Endometrium (tissue), 2 donors: ENCODE data around the gene RNF10.
"Not testable (repeated sequence)": the region's sequence is repeated elsewhere in the genome, so short reads cannot be mapped to it uniquely, and the experiment has no call there.

Experiments
- FAIRE-seq: peaks from 2 replicates; lab custom pipeline; 2012; peaks lifted over from hg19 to GRCh38; lab: Jason Lieb, UNC
- donor health status: control.
- donor health status: control.

Gene RNF10

DNA sequence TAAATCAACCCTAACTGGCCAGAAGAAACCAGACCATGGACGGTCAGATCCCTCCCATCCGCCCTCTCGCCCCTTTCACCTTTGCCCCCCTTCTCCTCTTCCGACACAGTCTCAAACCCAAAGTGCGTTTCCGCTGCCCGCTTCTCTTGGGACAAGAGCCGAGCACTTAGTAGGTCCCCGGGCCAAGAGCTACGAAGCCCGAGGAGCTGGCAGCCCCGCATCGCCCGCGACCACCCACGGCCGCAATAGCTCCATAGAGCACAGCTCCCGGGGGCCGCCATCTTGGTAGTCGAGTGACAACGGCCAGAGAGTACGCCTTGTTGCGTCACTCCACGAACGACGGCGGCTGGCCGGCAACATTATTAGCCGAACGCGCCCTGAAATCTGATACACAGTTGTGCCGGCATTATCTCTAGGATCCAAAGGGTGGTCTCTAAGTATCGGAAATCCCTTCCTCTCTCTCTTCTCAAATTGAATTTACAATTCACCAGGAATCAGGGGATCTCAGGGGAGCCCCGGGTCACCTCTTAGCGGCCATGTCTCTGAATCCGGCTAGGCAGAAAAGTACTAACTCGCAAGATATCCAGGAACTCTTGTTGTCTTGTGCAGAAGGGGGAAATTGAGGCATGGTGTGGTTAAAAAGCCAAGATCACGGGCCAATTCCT is 5.2 kb upstream of the RNF10 start, which contains the start of gene COQ5:
TSS of gene COQ5 (minus strand) at position 298 of the 665 bp plus-strand sequence. CDS start at position 281, 17 bp downstream.
- FAIRE-seq = no peak

DNA sequence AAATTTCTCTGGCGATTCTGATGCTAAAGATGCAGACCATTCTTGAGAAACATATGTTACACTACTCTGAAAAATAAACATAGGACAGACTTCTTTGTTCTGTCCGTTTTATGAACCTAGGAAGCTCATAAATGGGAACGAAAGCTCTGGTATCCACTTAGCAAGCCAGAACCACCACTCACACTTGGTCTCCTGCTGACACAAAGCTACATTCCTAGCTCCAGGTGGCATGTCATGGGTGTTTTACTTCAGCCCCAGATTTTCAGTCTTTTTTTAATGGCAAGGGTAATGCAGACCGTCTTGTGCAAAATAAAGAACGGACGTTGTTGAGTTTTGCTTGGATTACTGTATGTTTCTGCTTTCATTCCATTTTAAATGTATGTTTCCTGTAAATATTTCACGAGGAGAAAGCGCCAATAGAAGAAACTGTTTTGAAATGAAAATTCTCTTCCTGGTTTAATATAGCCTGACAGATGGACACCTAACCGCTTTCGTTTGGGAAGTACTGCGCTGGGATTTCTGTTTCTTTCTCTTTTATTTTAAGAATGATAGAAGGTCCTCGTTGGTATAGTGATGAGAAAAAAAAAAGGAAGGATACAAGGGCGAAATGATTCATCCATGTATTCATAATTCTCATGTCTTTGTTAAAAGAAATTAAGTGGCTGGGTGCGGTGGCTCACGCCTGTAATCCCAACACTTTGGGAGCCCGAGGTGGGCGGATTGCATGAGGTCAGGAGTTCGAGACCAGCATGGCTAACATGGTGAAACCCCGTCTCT is 4.3 kb upstream of the RNF10 start:
- no peak for FAIRE-seq

DNA sequence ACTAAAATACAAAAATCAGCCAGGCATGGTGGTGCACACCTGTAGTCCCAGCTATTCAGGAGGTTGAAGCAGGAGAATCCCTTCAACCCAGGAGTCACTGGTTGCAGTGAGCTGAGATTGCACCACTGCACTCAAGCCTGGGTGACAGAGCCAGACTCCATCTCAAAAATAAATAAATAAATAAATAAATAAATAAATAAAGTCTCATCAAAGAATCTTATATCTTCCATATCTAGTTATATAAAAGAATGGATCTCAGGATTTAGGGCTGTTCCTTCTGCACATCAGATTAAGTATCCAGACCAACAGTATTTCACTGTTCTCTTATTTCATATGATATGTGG is 3.8 kb upstream of the RNF10 start:
- not testable (repeated sequence) for FAIRE-seq

DNA sequence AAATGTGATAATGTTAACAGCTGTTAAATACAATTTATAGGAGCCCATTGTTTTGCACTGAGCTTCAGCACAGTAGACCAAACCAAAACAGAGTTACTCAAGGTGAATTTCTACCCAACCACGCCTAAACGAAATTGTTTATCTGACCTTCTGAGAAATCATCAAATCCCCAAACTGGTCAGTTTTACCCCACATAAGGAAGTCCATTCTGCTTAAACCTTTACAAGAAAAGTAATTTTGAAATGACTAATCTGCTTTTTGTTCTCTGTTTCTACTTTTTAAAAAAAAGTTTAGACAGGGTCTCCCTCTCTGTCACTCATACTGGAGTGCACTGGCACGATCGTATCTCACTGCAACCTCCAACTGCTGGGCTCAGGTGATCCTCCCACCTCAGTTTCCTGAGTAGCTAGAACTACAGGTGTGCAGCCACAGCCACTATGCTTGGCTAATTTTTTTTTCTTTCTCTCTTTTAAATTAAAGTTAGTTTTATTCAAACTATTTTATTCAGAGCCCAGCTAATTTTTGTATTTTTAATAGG is 1.4 kb upstream of the RNF10 start:
- FAIRE-seq = no peak

DNA sequence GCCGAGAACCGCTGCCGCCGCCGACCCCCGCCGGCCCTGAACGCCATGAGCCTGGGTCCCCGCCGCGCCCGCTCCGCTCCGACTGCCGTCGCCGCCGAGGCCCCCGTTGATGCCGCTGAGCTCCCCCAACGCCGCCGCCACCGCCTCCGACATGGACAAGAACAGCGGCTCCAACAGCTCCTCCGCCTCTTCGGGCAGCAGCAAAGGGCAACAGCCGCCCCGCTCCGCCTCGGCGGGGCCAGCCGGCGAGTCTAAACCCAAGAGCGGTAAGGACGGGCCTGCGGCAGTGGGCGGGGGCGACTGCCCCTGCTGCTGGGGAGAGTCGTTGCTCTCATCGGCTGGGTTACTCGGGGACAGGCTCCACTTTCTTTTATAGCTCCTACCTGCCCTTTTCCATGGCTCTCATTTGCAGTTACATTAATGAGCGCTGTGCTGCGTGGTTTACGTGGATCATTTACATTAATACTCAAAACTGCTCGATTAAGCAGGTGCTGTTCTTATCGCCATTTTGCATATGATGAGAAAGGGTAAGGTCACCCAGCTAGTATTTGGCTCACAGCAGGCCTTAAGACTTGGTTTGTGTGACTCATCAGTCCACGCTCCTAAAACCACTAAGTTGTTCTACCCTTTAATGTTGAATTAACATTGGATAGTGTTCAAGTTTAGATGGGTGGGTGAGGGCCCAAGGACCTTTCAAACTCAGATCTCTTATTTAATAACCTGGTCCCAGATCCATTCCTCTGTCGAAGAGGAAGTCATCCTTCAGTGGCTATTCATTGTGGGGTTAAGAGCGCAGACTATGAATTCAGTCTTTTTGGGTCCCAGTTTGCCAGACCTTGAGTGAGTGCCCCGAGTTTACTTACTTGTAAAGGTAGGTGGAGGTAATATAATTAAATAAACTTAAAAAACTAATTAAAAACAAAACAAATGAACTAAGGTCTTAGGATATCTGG is 823 bp downstream of the RNF10 start:
- FAIRE-seq = no peak

DNA sequence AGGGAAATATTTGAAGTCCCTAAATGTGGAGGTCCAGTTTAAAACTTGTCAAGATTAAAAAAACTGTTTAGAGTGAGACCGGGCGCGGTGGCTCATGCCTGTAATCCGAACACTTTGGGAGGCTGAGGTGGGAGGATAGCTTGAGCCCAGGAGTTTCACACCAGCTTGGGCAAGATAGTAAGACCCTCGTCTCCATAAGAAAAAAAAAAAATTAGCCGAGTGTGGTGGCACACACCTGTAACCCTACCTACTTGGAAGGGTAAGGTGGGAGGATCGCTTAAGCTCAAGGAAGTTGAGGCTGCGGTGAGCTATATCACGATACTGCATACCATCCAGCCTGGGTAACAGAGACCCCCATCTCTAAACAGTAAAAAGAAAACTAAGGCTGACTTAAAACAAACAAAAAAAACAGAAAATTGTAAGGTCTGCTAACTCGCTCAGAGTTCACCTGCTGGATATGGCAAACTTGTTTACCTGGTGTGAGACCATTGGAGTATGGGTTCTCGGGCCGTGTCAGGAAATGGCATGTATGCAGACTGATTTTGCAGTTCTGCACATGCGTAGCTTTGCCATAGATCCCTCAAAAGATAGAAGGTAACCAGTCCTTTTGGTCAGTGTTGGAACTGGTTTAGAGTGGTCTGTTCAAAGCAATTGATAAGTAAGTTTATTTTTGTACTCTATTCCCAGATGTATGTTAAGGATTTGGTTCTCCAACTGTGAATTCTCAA is 2.1 kb downstream of the RNF10 start:
- no peak for FAIRE-seq

DNA sequence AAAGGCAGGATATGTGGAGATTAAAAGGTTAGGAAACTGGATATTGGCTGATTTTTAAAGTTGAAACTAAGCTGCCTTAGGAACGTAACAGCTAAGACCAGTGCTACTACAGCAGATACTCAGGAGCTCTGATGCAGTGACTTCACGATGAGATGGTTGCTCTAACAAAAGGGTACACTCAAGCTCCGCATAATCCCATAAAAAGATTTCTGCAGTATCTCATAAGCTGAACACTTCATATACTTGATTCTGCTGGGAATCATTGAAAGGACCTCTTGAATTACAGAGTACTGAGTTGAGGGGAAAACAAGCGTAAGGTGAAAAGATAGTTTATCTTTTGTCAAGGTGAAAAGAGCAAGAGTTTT is 3.7 kb downstream of the RNF10 start:
- no peak for FAIRE-seq

DNA sequence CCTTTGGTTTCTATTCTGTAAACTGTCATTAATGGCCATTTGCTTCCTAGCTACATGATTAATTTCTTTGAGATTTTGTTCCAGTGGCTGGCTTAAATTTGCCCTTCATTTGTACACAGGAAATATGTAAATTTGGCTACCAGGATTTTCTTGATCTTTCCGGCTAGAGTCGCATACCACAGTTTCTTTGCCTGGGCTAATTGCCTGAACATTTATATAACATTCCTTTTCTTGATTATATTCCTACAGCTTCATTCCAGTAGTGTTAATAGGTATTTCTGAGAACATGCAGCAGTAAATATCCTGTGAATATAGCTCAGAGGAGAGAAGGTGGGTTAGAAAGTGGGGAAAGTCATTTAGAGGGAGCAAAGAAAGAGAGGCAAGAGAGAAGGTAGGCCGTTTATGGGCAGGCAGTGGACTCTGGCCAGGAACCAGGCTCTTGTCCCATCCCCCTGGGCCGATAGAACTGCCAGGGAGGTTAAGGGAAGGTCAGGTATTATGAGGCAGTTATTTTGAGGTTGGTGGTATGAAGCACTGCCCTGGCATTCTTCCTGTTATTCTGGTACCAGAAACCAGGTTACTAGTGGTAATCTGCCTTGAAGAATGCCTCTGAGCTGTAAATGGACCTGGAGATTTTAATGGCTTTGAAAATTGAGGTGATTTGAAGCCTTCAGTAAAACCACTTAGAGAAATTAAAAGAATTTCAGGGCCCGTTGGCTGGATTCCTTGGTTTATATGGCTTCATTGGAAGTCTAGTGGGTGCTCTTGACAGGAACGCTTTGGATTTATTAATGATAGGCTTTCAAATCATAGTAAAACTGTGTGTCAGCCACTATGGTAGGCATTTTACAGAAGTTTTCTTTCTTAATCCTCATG is 4.4 kb downstream of the RNF10 start:
- FAIRE-seq = no peak

DNA sequence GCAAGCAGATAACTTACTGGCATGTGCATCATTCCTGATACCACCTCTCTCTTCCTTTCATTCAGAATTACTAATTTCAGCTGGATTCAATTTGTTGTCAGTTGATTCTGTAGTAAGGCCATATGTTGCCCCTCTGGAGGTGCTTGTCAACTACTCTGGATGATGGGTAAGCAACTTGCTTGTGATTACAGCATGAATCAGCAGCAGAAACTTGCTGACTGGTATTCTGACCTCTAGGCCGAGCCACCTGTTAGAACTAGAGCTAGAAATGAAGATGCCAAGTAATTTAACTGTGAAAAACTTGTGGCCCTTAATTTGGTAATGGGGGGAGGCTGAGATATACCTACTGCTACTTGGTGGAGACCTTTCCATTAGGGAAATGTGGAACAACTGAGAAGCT is 5.1 kb downstream of the RNF10 start:
- FAIRE-seq = no peak

DNA sequence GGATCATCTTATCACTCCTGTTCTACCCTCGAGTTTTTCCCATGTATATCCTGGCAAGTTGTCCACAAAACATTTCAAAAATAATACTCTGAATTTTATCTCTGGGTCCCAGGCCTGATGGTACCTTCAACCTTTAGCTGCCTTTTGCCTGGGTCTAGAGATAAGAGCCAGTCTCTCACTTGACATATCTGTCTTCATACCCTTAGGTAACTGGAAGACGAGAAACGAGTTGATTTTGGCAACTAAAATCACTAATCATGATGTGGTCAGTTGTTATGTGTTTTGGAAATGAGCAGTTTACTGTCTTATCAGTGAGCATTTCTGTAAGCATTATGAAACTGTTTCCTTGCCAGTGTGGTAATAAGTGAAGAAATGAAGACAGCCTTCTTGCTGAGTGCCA is 6.3 kb downstream of the RNF10 start:
- FAIRE-seq = no peak

DNA sequence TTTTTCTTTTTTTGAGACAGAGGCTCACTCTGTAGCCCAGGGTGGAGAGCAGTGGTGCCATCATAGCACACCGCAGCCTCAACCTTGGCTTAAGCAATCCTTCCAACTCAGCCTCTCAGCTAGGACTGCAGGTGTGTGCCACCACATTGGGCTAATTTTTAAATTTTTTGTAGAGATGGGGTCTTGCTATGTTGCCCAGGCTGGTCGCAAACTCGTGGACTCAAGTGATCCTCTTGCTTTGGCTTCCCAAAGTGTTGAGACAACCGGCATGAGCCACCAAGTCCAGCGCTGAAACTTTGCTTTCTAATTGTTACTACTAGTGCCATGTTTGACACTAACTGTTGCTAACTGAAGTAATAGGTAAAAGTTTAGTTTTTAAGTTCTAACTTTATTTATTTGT is 8.0 kb downstream of the RNF10 start:
- no peak for FAIRE-seq

DNA sequence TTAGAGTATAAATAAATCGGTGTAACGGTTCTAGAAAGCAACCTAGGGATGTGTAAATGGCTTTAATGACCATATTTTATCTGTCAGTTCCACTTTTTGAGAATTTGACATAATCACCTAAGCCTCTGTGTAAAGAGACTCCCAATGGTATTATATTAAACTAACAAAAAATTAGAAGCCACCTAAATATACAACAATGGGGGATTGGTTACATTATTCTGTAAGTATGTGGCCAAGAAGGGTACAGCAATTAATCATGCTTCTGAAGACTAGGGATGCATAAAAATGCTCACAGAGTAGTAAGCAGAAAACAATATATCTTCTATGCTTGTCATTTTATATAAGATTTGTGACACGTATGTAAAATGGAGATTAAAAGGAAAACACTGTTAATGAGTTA is 10.5 kb downstream of the RNF10 start:
- FAIRE-seq = no peak

DNA sequence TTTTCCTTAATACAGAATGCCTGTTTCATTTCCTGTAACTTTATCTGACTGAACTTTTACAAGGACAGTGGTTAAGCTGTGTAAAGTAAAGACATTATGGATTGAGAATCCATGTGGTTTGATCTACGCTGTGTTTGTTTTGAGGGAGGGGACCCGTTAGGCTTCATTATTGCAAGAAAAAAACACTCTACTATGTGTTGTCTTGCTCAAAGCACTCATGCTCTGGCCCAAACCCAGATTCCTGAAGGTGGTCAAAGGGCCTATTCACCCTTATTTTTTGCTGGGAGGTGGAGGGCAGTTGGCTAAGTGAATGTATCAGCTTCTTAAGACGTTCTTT is 11.9 kb downstream of the RNF10 start:
- no peak for FAIRE-seq

DNA sequence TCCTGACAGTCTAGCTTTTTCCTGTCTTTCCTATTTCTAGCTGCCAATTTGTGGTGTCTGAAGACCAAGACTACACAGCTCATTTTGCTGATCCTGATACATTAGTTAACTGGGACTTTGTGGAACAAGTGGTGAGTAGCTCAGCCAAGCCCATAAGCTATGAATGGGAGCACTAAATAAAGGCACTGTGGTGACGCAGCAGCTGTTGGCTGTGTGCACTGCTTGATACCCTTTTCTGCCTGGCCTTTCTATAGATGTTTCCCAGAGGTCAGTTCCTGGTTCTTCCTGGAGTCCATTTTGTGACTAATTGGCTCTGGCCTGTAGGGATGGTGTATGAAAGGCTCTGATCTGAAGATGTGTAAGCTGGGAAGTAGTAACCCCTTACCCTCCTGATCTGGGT is 20.5 kb downstream of the RNF10 start:
- no peak for FAIRE-seq

DNA sequence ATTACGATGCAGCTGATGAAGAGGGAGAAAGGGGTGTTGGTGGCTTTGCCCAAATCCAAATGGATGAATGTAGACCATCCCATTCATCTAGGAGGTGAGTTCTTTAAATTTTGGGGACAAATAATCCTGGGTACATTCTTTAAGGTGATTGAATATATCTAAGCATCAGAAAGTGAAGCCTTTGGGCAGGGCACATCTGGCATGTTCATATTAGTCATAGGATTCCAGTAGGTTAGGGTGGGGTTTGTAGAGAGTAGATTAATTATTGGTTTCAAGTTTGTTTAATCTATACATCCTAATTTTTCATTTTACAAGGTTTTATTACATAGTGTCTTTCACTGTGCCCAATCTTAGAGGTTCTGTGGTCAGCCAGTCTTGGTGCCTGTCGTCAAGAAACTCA is 23.4 kb downstream of the RNF10 start:
- no peak for FAIRE-seq

DNA sequence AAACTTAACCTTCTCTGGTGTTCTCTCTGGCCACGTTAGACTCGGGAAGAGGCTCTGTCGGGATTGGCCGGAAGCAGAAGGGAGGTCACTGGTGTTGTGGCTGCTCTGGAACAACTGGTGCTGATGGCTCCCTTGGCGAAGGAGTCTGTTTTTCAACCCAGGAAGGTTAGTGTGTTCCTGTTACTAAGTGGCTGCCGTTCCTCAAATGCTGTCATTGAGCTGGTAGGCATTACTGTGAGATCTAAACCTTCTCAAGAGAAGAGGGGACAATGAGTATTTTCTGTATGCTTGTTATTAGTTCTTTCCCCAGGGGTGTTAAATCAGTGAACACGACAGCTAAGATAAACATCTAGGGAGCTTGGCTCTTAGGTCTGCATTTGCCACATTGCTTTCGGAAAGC is 28.8 kb downstream of the RNF10 start:
- no peak for FAIRE-seq

DNA sequence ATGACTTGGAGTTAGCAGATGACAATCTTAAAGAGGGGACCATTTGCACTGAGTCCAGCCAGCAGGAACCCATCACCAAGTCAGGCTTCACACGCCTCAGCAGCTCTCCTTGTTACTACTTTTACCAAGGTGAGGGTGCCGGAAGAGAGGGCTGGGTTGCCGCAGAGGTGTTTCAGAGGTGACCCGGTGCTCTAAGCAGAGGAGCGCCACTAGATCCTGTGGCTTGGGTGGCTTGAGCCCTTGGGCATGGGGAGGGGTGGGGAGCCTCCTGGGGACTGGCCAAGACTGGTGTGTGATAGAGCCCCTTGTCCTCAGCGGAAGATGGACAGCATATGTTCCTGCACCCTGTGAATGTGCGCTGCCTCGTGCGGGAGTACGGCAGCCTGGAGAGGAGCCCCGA is 29.3 kb downstream of the RNF10 start:
- FAIRE-seq = no peak

DNA sequence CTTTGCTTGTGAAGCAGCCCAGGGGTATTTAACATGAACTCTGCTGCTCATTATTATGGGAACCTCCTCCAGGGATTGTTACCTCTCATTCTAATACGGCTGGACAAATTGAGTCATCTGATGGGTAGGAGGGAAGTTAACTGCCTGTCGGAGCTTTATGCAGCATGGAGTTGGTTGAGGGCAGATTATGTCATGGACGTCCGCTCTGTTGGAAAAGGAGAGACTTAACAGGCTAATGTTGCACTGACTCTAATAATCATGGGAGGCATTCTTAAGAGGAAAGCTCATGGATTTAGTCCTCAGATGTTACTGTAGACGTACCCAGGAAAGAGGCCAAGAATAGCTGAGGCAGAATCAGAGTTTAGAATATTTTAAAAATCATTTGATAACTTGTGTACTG is 37.1 kb downstream of the RNF10 start:
- FAIRE-seq = no peak

DNA sequence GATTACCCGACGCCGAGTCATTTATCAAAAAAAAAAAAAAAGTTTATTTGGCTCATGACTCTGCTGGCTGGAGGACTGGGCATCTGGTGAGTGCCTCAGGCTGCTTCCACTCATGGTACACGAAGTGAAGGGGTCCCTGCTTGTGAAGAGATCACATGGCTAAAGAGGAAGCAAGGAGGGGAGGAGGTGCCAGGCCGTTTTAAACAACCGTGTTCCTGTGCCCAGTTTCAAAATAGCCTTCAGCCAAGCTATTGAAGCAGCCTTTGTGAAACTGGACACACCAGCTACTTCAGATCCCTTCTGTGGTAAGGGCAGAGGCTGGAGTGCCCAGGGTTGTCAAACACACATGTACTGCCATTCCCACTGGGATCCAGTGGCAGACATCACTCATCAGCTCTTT is 39.4 kb downstream of the RNF10 start:
- no peak for FAIRE-seq

DNA sequence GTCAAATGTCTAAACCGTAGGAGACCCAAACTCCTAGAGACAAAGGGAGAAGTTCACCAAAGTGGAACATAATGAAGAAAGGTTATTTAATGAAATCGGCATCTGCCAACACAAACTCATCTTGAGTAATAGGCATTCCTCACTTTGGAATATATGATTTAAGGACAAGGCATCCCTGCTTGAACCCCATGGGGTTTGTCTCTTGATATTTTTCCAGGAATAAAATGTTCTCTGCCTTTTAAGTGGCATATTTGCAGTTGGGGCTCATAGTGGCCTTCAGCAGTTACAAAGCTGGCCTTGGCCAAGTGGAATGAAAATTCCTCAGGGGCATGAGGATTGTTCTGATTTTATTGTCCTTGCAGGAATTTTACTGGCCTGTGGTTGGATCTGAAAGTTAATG is 40.0 kb downstream of the RNF10 start:
- no peak for FAIRE-seq

DNA sequence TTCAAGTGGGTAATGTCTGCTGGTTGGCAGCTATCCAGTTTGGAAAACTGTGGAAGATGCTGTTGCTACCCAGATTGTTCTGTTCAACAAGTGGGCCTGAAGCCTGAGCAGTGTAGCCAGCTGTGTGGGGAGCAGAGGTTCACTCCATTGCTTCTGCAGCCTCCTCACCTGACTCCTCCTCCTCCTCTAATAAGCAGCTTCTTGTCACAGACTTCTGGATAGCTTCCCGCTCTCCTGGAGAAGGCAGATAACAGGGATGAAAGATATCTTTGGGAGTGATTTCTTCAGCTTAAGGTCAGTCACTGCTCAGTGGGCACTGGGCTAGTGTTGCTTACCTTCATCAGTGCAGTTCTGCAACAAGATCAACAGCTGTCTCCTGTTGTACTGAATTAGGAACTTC is 45.0 kb downstream of the RNF10 start:
- no peak for FAIRE-seq
